ENCODE results near the gene ANKRD18A. TPM values are rescaled to one million over a fixed set of nuclear protein-coding genes. Genes with fewer than 3 reads are reported as not detected.

ANKRD18A gene
- total and polyA plus RNA-seq, 2 experiments from 2014 or later: 0.53 to 0.59 TPM

GRCh38 chr9:38651400-38652042 is 31.1 kb upstream of the ANKRD18A start:
- H3K79me2 ChIP-seq: no peaks in the 10 kb centered on the region
- no peaks in the 10 kb centered on the region for H3K9me3 ChIP-seq (ENCODE audit: low read depth)
- H3K9me2 ChIP-seq (replicated peaks; ENCODE audit: insufficient read depth): no peaks in the 10 kb centered on the region
- H4K20me1 ChIP-seq (ENCODE audit: insufficient read depth, poor library complexity, severe bottlenecking): no peaks in the 10 kb centered on the region
- H3K27me3 ChIP-seq: peaks cover 10% of the 10 kb centered on the region
- H3K36me3 ChIP-seq (replicated peaks; ENCODE audit: insufficient read depth, low read depth): no peaks in the 10 kb centered on the region
- H3K4me3 ChIP-seq: no peak overlapping the region
- H3K4me2 ChIP-seq: no peak overlapping the region
- no peaks in the 10 kb centered on the region for H3K4me1 ChIP-seq (ENCODE audit: insufficient read depth)
- no peak overlapping the region for H2AFZ ChIP-seq
- no peak overlapping the region for H3K27ac ChIP-seq
- WGBS (ENCODE audit: low lambda C conversion rate, missing lambda C conversion rate): 84% methylated on average over 8 of the region's 8 CpGs
- TF ChIP-seq EZH2phosphoT487 (IDR thresholded peaks at IDR 0.05; ENCODE audit: low read depth, severe bottlenecking, unreplicated experiment) (no peak), EZH2 (IDR thresholded peaks at IDR 0.05; ENCODE audit: borderline replicate concordance) (no peak), CTCF (IDR thresholded peaks at IDR 0.05; ENCODE audit: poor library complexity) (no peak)
- DNase-seq (ENCODE audit: low spot score): no peak

GRCh38 chr9:38650564-38650963 is 30.2 kb upstream of the ANKRD18A start:
- Histone ChIP-seq H3K4me3 (no peak overlapping the region), H3K4me1 (ENCODE audit: insufficient read depth) (no peaks in the 10 kb centered on the region), H3K36me3 (replicated peaks; ENCODE audit: insufficient read depth, low read depth) (no peaks in the 10 kb centered on the region), H3K79me2 (no peaks in the 10 kb centered on the region), H3K9me2 (replicated peaks; ENCODE audit: insufficient read depth) (no peaks in the 10 kb centered on the region), H4K20me1 (ENCODE audit: insufficient read depth, poor library complexity, severe bottlenecking) (no peaks in the 10 kb centered on the region), H3K9me3 (ENCODE audit: low read depth) (no peaks in the 10 kb centered on the region), H3K4me2 (no peak overlapping the region), H2AFZ (no peak overlapping the region), H3K27ac (no peak overlapping the region), H3K27me3 (peaks cover 5% of the 10 kb centered on the region)
- 98% methylated on average over 8 of the region's 8 CpGs for WGBS (ENCODE audit: low lambda C conversion rate, missing lambda C conversion rate)
- TF ChIP-seq EZH2phosphoT487 (IDR thresholded peaks at IDR 0.05; ENCODE audit: low read depth, severe bottlenecking, unreplicated experiment) (no peak), CTCF (IDR thresholded peaks at IDR 0.05; ENCODE audit: poor library complexity) (no peak), EZH2 (IDR thresholded peaks at IDR 0.05; ENCODE audit: borderline replicate concordance) (no peak)
- DNase-seq (ENCODE audit: low spot score): no peak

GRCh38 chr9:38649731-38650363 is 29.5 kb upstream of the ANKRD18A start:
- no peak overlapping the region for H2AFZ ChIP-seq
- no peaks in the 10 kb centered on the region for H3K9me3 ChIP-seq (ENCODE audit: low read depth)
- no peaks in the 10 kb centered on the region for H3K27me3 ChIP-seq
- H3K36me3 ChIP-seq (replicated peaks; ENCODE audit: insufficient read depth, low read depth): no peaks in the 10 kb centered on the region
- no peak overlapping the region for H3K4me2 ChIP-seq
- no peak overlapping the region for H3K4me3 ChIP-seq
- H3K27ac ChIP-seq: no peak overlapping the region
- TF ChIP-seq EZH2 (IDR thresholded peaks at IDR 0.05; ENCODE audit: borderline replicate concordance) (no peak), CTCF (IDR thresholded peaks at IDR 0.05; ENCODE audit: poor library complexity) (no peak), EZH2phosphoT487 (IDR thresholded peaks at IDR 0.05; ENCODE audit: low read depth, severe bottlenecking, unreplicated experiment) (no peak)
- H3K9me2 ChIP-seq (replicated peaks; ENCODE audit: insufficient read depth): no peaks in the 10 kb centered on the region
- 95% methylated on average over 8 of the region's 8 CpGs for whole genome bisulfite sequencing (ENCODE audit: low lambda C conversion rate, missing lambda C conversion rate)
- no peaks in the 10 kb centered on the region for H3K4me1 ChIP-seq (ENCODE audit: insufficient read depth)
- no peak for DNase-seq (ENCODE audit: low spot score)
- H4K20me1 ChIP-seq (ENCODE audit: insufficient read depth, poor library complexity, severe bottlenecking): no peaks in the 10 kb centered on the region
- no peaks in the 10 kb centered on the region for H3K79me2 ChIP-seq

All from hepatocyte (in vitro differentiated cells).